ENCODE results near the gene KIF11.

DNA sequence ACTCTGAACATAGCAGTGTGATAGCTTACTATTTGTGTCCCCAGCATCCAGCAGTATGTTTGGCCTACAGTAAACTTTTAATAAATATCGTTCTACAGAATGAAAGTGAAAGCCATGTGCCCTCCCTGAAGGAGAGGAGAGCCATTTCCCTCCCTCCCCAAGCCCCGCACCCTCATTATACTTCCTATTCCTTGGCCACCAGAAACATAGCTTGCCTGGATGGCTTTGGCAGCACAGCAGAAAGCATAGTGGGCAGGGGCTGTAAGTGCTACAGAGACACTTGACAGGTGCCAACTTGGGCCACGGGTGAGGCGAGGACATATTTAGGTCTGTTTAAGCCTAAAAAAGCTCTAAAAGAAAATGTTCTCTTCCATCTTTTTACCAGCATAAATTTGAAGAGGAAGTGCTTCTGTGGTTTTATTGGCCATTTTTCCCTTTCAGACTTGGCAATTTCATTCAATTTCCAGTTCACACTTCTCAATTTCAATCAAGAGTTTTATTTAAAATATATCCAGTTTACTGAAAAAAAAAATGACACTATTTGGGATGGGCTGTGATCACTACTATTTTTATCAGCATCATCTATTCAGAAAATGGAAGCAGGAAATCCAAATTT, 109.5 kb downstream of the KIF11 start:
- no peak for TF ChIP-seq CTCF (IDR thresholded peaks at IDR 0.05; ENCODE audit: poor library complexity, severe bottlenecking)
- TF ChIP-seq POLR2AphosphoS5 (IDR thresholded peaks at IDR 0.05): no peak
- no peak for TF ChIP-seq TAF1 (IDR thresholded peaks at IDR 0.05; ENCODE audit: low read depth)
- TF ChIP-seq, protein P1, sequence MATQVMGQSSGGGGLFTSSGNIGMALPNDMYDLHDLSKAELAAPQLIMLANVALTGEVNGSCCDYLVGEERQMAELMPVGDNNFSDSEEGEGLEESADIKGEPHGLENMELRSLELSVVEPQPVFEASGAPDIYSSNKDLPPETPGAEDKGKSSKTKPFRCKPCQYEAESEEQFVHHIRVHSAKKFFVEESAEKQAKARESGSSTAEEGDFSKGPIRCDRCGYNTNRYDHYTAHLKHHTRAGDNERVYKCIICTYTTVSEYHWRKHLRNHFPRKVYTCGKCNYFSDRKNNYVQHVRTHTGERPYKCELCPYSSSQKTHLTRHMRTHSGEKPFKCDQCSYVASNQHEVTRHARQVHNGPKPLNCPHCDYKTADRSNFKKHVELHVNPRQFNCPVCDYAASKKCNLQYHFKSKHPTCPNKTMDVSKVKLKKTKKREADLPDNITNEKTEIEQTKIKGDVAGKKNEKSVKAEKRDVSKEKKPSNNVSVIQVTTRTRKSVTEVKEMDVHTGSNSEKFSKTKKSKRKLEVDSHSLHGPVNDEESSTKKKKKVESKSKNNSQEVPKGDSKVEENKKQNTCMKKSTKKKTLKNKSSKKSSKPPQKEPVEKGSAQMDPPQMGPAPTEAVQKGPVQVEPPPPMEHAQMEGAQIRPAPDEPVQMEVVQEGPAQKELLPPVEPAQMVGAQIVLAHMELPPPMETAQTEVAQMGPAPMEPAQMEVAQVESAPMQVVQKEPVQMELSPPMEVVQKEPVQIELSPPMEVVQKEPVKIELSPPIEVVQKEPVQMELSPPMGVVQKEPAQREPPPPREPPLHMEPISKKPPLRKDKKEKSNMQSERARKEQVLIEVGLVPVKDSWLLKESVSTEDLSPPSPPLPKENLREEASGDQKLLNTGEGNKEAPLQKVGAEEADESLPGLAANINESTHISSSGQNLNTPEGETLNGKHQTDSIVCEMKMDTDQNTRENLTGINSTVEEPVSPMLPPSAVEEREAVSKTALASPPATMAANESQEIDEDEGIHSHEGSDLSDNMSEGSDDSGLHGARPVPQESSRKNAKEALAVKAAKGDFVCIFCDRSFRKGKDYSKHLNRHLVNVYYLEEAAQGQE (IDR thresholded peaks at IDR 0.05; ENCODE audit: borderline replicate concordance): no peak
- no peak for TF ChIP-seq EP300 (conservative IDR thresholded peaks at IDR 0.05; ENCODE audit: poor library complexity, severe bottlenecking)
- no peak for TF ChIP-seq EZH2 (IDR thresholded peaks at IDR 0.05; ENCODE audit: borderline replicate concordance, insufficient read depth, low read length, poor library complexity, severe bottlenecking)
- no peak for TF ChIP-seq SMC3 (conservative IDR thresholded peaks at IDR 0.05; ENCODE audit: poor library complexity)
- no peak for TF ChIP-seq RAD21 (conservative IDR thresholded peaks at IDR 0.05)
- TF ChIP-seq MXI1 (conservative IDR thresholded peaks at IDR 0.05; ENCODE audit: poor library complexity, severe bottlenecking): no peak

Data from neural cell (in vitro differentiated cells).